Endodermal cell (in vitro differentiated cells): Measurements from ENCODE around the gene UPP1. TPM values are rescaled to one million over a fixed set of nuclear protein-coding genes. Genes with fewer than 3 reads are reported as not detected.

Source experiments
- DNase-seq: peaks from one replicate; pipeline ENCODE4 v3.0.0-alpha.2; 2017
- H3K27ac ChIP-seq: 2 replicates; pipeline ENCODE4 v1.5.1; 2013; ENCODE audit warnings: mild to moderate bottlenecking, low read depth, low read length, moderate library complexity
- H3K27me3 ChIP-seq: 2 replicates; pipeline ENCODE4 v1.6.1; 2013; ENCODE audit warnings: mild to moderate bottlenecking, low read length, moderate library complexity; ENCODE audit not compliant: insufficient read depth, control insufficient read depth, poor library complexity, severe bottlenecking
- H3K36me3 ChIP-seq: 2 replicates; pipeline ENCODE4 v1.7.0; 2013; ENCODE audit warnings: mild to moderate bottlenecking, low read length, moderate library complexity; ENCODE audit not compliant: control insufficient read depth, insufficient read depth
- H3K4me1 ChIP-seq: one replicate; pipeline ENCODE4 v1.7.0; 2013; ENCODE audit warnings: low read length; ENCODE audit not compliant: control insufficient read depth, insufficient read depth
- H3K4me3 ChIP-seq: 2 replicates; pipeline ENCODE4 v1.5.1; 2013; ENCODE audit warnings: mild to moderate bottlenecking, low read length, moderate library complexity
- H3K9ac ChIP-seq: 2 replicates; pipeline ENCODE4 v1.6.1; 2013; ENCODE audit warnings: mild to moderate bottlenecking, low read length, moderate library complexity; ENCODE audit not compliant: poor library complexity, severe bottlenecking; ENCODE audit errors: extremely low read depth
- H3K9me3 ChIP-seq: 2 replicates; pipeline ENCODE4 v1.6.1; 2013; ENCODE audit warnings: mild to moderate bottlenecking, low read length, moderate library complexity; ENCODE audit not compliant: control insufficient read depth
- H3K27ac Mint-ChIP-seq: 2 replicates; pipeline ENCODE4 v1.8.0; 2020; ENCODE audit warnings: mixed read lengths
- H3K27me3 Mint-ChIP-seq: 2 replicates; pipeline ENCODE4 v1.8.0; 2021; ENCODE audit warnings: mild to moderate bottlenecking, mixed read lengths; ENCODE audit not compliant: insufficient read depth
- H3K36me3 Mint-ChIP-seq: 2 replicates; pipeline ENCODE4 v1.8.0; 2020; ENCODE audit warnings: low read depth, mixed read lengths
- H3K4me1 Mint-ChIP-seq: 2 replicates; pipeline ENCODE4 v1.8.0; 2020; ENCODE audit warnings: mixed read lengths
- H3K4me3 Mint-ChIP-seq: 2 replicates; pipeline ENCODE4 v1.8.0; 2020; ENCODE audit warnings: mild to moderate bottlenecking, moderate library complexity, mixed read lengths
- H3K9me3 Mint-ChIP-seq: 2 replicates; pipeline ENCODE4 v1.8.0; 2020; ENCODE audit warnings: mild to moderate bottlenecking, mixed read lengths
- WGBS, 2 experiments: methylation state at CpG; one replicate each; pipeline versions ENCODE4 v1.1.5 to v1.1.7; 2013; ENCODE audit warnings: missing lambda C conversion rate in 2 of 2, mixed read lengths in 1 of 2; ENCODE audit not compliant: insufficient coverage in 1 of 2, insufficient read length in 1 of 2; 5-methylcytosine and 5-hydroxymethylcytosine counted together
- total RNA-seq, 2 donors: library from RNA; stranded (reverse); fragmentation: NEBNext Ultra II Directional in 1 of 2; extraction: Animal tissue kit (Norgen Biotek cat#: 25700) in 1 of 2; gene quantifications; 2 replicates in 1 of 2; 3 replicates in 1 of 2; pipeline ENCODE4 v1.2.1, GENCODE V29; 2021
- TF ChIP-seq, protein P1 (sequence below): fragments of 200-600 bp; sonication (generic); conservative IDR thresholded peaks from 2 replicates; pipeline ENCODE4 v1.5.0; 2021; ENCODE audit warnings: antibody characterized with exemption, mild to moderate bottlenecking

UPP1 gene
- total RNA-seq, 2 donors from 2014 or later = 40.5 to 46.3 TPM

DNA sequence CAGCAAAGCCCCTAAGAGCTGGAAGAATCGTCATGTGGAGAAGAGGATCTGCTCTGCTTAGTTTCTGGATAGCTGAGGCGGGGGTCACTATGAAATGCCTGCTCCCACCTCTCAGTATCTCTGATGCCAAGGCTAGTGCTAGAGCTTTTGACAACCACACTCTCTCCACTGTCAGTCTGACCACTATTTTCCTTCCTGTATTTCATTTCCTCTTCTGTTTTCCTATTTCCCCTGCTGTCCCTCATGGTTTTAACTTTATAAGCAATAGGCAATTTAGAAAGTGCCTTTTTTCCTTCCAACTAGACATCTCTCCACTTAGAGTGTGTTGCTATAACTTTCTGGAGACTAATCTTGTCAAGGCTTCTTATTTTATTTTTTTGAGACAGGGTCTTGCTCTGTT is 30.1 kb upstream of the UPP1 start:
- no peaks in the 10 kb centered on the region for H3K4me1 Mint-ChIP-seq
- H3K27me3 Mint-ChIP-seq = no peaks in the 10 kb centered on the region
- H3K27ac Mint-ChIP-seq = no peak overlapping the region
- TF ChIP-seq, protein P1, sequence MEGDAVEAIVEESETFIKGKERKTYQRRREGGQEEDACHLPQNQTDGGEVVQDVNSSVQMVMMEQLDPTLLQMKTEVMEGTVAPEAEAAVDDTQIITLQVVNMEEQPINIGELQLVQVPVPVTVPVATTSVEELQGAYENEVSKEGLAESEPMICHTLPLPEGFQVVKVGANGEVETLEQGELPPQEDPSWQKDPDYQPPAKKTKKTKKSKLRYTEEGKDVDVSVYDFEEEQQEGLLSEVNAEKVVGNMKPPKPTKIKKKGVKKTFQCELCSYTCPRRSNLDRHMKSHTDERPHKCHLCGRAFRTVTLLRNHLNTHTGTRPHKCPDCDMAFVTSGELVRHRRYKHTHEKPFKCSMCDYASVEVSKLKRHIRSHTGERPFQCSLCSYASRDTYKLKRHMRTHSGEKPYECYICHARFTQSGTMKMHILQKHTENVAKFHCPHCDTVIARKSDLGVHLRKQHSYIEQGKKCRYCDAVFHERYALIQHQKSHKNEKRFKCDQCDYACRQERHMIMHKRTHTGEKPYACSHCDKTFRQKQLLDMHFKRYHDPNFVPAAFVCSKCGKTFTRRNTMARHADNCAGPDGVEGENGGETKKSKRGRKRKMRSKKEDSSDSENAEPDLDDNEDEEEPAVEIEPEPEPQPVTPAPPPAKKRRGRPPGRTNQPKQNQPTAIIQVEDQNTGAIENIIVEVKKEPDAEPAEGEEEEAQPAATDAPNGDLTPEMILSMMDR = no peak
- H3K27ac ChIP-seq = no peak overlapping the region
- WGBS, 2 experiments = 57 to 93% methylated on average over 1 to 2 of the region's 2 CpGs
- H3K4me3 Mint-ChIP-seq = no peak overlapping the region
- peaks cover 8% of the 10 kb centered on the region for H3K9me3 Mint-ChIP-seq
- H3K9ac ChIP-seq = no peak overlapping the region
- no peaks in the 10 kb centered on the region for H3K36me3 ChIP-seq
- peaks cover 22% of the 10 kb centered on the region for H3K9me3 ChIP-seq
- no peak overlapping the region for H3K4me3 ChIP-seq
- no peaks in the 10 kb centered on the region for H3K4me1 ChIP-seq
- no peaks in the 10 kb centered on the region for H3K36me3 Mint-ChIP-seq
- DNase-seq = no peak
- H3K27me3 ChIP-seq = no peaks in the 10 kb centered on the region

DNA sequence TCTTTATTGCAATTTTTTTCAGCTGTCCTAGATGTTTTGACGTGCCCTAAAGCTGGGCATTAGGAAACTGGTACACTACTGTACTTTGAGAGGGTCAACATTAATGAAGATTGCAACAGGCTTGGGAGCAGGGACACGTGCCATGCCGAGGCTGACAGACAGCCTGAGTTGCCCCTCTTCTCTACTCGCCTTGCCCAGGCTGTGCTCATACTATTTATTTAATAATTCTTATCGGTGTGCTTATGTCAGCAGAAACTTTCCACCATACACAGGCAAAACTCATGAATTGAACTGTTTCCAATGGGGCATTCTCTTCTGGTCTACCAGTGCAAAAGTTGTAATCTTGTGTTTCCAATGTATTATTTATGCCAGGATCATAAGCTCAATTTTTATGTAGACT is 29.4 kb upstream of the UPP1 start:
- TF ChIP-seq, protein P1 = no peak
- Mint-ChIP-seq H3K9me3 (peaks cover 9% of the 10 kb centered on the region), H3K27ac (no peak overlapping the region), H3K4me1 (no peaks in the 10 kb centered on the region), H3K4me3 (no peak overlapping the region), H3K36me3 (no peaks in the 10 kb centered on the region), H3K27me3 (no peaks in the 10 kb centered on the region)
- Histone ChIP-seq H3K4me3 (no peak overlapping the region), H3K9ac (no peak overlapping the region), H3K27ac (no peak overlapping the region), H3K36me3 (no peaks in the 10 kb centered on the region), H3K4me1 (no peaks in the 10 kb centered on the region), H3K9me3 (peaks cover 22% of the 10 kb centered on the region), H3K27me3 (no peaks in the 10 kb centered on the region)
- DNase-seq = no peak
- 90 to 100% methylated on average over 2 to 5 of the region's 5 CpGs for WGBS, 2 experiments

DNA sequence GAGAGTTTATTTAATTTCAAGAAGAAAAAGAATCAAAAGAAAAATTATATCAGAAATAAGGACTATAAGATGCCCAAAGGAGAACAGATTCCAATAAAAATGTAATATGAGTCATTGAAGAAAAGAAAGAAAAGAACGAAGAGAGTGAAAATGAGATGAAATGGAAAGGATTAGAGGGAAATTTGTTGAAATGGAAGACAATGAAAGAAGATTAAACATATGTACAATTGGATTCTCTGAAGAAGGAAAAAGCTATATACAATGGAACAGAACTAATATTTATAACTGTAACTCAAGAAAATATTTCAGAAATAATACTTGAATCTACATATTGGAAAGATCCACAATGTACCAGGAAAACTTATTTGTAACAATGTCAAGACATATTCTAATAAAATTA is 25.1 kb upstream of the UPP1 start:
- Histone ChIP-seq H3K4me3 (no peak overlapping the region), H3K36me3 (no peaks in the 10 kb centered on the region), H3K4me1 (no peaks in the 10 kb centered on the region), H3K27ac (no peak overlapping the region), H3K9me3 (peaks cover 4% of the 10 kb centered on the region), H3K9ac (no peak overlapping the region), H3K27me3 (no peaks in the 10 kb centered on the region)
- peaks cover 2% of the 10 kb centered on the region for H3K9me3 Mint-ChIP-seq
- no peaks in the 10 kb centered on the region for H3K27me3 Mint-ChIP-seq
- TF ChIP-seq, protein P1 = no peak
- DNase-seq = no peak
- WGBS, 2 experiments = 95 to 100% methylated on average over 1 of the region's 1 CpG
- H3K27ac Mint-ChIP-seq = no peak overlapping the region
- H3K4me1 Mint-ChIP-seq = no peaks in the 10 kb centered on the region
- no peak overlapping the region for H3K4me3 Mint-ChIP-seq
- H3K36me3 Mint-ChIP-seq = no peaks in the 10 kb centered on the region
